Lower lobe of right lung (tissue), 2 donors: ENCODE data around the gene CACNB2. TPM values are rescaled to one million over a fixed set of nuclear protein-coding genes. Genes with fewer than 3 reads are reported as not detected.

Source experiments
- ATAC-seq, 2 donors: fragments of 200-7000 bp; cut with Tn5 transposase; one replicate each; pipeline ENCODE4 v1.9.1; 2020 to 2022; ENCODE audit warnings: mild to moderate bottlenecking in 2 of 2, moderate library complexity in 2 of 2
- DNase-seq: peaks from one replicate; pipeline ENCODE4 v3.0.0-alpha.2; 2020
- H3K27ac ChIP-seq: fragments of 200-600 bp; one replicate; pipeline ENCODE4 v1.8.0; 2022
- H3K27me3 ChIP-seq: fragments of 200-600 bp; one replicate; pipeline ENCODE4 v1.8.0; 2022; ENCODE audit warnings: low read depth
- H3K36me3 ChIP-seq: fragments of 200-600 bp; one replicate; pipeline ENCODE4 v1.8.0; 2022; ENCODE audit warnings: mild to moderate bottlenecking
- H3K4me1 ChIP-seq: fragments of 200-600 bp; one replicate; pipeline ENCODE4 v1.8.0; 2022
- H3K4me3 ChIP-seq: fragments of 200-600 bp; one replicate; pipeline ENCODE4 v1.8.0; 2022; ENCODE audit warnings: mild to moderate bottlenecking
- H3K9me3 ChIP-seq: fragments of 200-600 bp; one replicate; pipeline ENCODE4 v1.8.0; 2022
- CTCF ChIP-seq: fragments of 200-600 bp; IDR thresholded peaks from one replicate; pipeline ENCODE4 v1.8.0; 2022; ENCODE audit warnings: antibody characterized with exemption, mild to moderate bottlenecking
- intact Hi-C: fragments of 100-400 bp; cut with DNase I; formaldehyde crosslinking; loops from one replicate; pipeline ENCODE4 v1.11.0; 2022
- total RNA-seq: library from RNA; stranded (reverse); fragmentation: NEBNext Ultra II Directional; extraction: Animal tissue kit (Norgen Biotek cat#: 25700); gene quantifications from one replicate; pipeline ENCODE4 v1.2.1, GENCODE V29; 2021
- donor health status: DM: no; HTN: yes; CAD: no; lungs with severe emphysema.

CACNB2 gene
- total RNA-seq, 1 donor from 2014 or later: 1.4 TPM

- DNase-seq: no peak
Observed at GRCh38 chr10:18240185-18240882, 100.1 kb downstream of the CACNB2 start.

GRCh38 chr10:18246967-18247366, 106.7 kb downstream of the CACNB2 start:
- no peak for DNase-seq
- intact Hi-C loops: no loop called here
- no peak for TF ChIP-seq CTCF
- ATAC-seq: no peak
- Histone ChIP-seq H3K4me3 (no peak overlapping the region), H3K27me3 (no peaks in the 10 kb centered on the region), H3K4me1 (no peaks in the 10 kb centered on the region), H3K27ac (no peak overlapping the region), H3K36me3 (no peaks in the 10 kb centered on the region), H3K9me3 (no peaks in the 10 kb centered on the region)

More at GRCh38 chr10:18240185-18240882, 100.1 kb downstream of the CACNB2 start:
- Histone ChIP-seq H3K27ac (no peak overlapping the region), H3K4me3 (no peak overlapping the region), H3K4me1 (peaks cover 4% of the 10 kb centered on the region), H3K27me3 (no peaks in the 10 kb centered on the region), H3K9me3 (no peaks in the 10 kb centered on the region), H3K36me3 (no peaks in the 10 kb centered on the region)
- intact Hi-C loops: no loop called here
- TF ChIP-seq CTCF: no peak
- ATAC-seq: peak; percentile 37 to 43

- no peak overlapping the region for H3K27ac ChIP-seq
Observed at GRCh38 chr10:18252086-18252485, 111.9 kb downstream of the CACNB2 start.

GRCh38 chr10:18254086-18254485, 113.9 kb downstream of the CACNB2 start:
- Histone ChIP-seq H3K27me3 (no peaks in the 10 kb centered on the region), H3K4me1 (no peaks in the 10 kb centered on the region), H3K27ac (no peak overlapping the region), H3K36me3 (no peaks in the 10 kb centered on the region), H3K4me3 (no peak overlapping the region), H3K9me3 (no peaks in the 10 kb centered on the region)
- DNase-seq (no peak), ATAC-seq (no peak)
- intact Hi-C loops: no loop called here
- TF ChIP-seq CTCF: no peak

More at GRCh38 chr10:18252086-18252485, 111.9 kb downstream of the CACNB2 start:
- Histone ChIP-seq H3K4me1 (no peaks in the 10 kb centered on the region), H3K4me3 (no peak overlapping the region), H3K36me3 (no peaks in the 10 kb centered on the region), H3K27me3 (no peaks in the 10 kb centered on the region), H3K9me3 (no peaks in the 10 kb centered on the region)
- no peak for ATAC-seq
- no peak for TF ChIP-seq CTCF
- intact Hi-C loops: no loop called here
- no peak for DNase-seq

- no peak overlapping the region for H3K4me3 ChIP-seq
- H3K27me3 ChIP-seq: no peaks in the 10 kb centered on the region
- H3K36me3 ChIP-seq: no peaks in the 10 kb centered on the region
- H3K4me1 ChIP-seq: no peaks in the 10 kb centered on the region
- TF ChIP-seq CTCF: no peak
- no peaks in the 10 kb centered on the region for H3K9me3 ChIP-seq
- intact Hi-C loops: no loop called here
- ATAC-seq (no peak), DNase-seq (no peak)
- H3K27ac ChIP-seq: no peak overlapping the region
Observed at GRCh38 chr10:18254692-18255091, 114.5 kb downstream of the CACNB2 start.
